Prostate gland (tissue), 2 donors: ENCODE data around the gene OPTN.

Experiments
- POLR2A ChIP-seq: fragments of 450-650 bp; IDR thresholded peaks from one replicate; pipeline ENCODE4 v1.6.1; 2016; ENCODE audit warnings: antibody characterized with exemption, mild to moderate bottlenecking
- POLR2AphosphoS5 ChIP-seq: sonication (generic); formaldehyde crosslinking; IDR thresholded peaks from one replicate; pipeline ENCODE4 v1.6.1; 2017; ENCODE audit warnings: antibody characterized with exemption
- TF ChIP-seq, protein P1 (sequence below), 4 experiments: fragments of 200-600 bp in 2 of 4; fragments of 450-650 bp in 2 of 4; sonication (generic) in 2 of 4; IDR thresholded peaks; 1 replicate in 3 of 4; 2 replicates in 1 of 4; pipeline ENCODE4 v1.5.1; 2016 to 2019; ENCODE audit warnings: antibody characterized with exemption in 4 of 4, mild to moderate bottlenecking in 2 of 4, moderate library complexity in 2 of 4

DNA sequence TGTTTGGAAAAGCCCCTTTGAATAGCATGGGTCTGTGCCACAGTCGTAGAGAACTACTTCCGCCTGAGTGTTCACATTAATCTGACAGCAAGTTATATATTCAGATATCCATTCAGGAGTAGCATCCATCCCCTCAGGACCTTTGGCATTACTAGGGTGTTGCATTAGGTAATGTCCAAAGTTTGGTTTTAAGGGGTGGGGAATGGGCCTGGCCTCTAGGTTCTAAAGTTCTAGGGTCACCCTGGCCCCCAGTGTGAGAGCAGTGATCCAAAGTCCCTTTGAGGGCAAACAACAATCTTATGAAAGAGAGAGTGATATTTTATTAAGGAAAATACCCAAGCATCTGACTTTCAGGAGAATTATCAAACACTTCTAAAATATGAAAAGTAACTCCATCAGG is 73.7 kb downstream of the OPTN start:
- TF ChIP-seq POLR2A = no peak
- TF ChIP-seq, protein P1, sequence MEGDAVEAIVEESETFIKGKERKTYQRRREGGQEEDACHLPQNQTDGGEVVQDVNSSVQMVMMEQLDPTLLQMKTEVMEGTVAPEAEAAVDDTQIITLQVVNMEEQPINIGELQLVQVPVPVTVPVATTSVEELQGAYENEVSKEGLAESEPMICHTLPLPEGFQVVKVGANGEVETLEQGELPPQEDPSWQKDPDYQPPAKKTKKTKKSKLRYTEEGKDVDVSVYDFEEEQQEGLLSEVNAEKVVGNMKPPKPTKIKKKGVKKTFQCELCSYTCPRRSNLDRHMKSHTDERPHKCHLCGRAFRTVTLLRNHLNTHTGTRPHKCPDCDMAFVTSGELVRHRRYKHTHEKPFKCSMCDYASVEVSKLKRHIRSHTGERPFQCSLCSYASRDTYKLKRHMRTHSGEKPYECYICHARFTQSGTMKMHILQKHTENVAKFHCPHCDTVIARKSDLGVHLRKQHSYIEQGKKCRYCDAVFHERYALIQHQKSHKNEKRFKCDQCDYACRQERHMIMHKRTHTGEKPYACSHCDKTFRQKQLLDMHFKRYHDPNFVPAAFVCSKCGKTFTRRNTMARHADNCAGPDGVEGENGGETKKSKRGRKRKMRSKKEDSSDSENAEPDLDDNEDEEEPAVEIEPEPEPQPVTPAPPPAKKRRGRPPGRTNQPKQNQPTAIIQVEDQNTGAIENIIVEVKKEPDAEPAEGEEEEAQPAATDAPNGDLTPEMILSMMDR (IDR thresholded peaks at IDR 0.05) = no peak
- no peak for TF ChIP-seq POLR2AphosphoS5
